ENCODE measurements around the gene ZNF318. TPM values are rescaled to one million over a fixed set of nuclear protein-coding genes. Genes with fewer than 3 reads are reported as not detected.
"Not testable (repeated sequence)": the region's sequence is repeated elsewhere in the genome, so short reads cannot be mapped to it uniquely, and the experiment has no call there.

The ZNF318 gene
- total RNA-seq, 6 experiments from 2014 or later: 11.1 to 13.3 (median 11.8) TPM

DNA sequence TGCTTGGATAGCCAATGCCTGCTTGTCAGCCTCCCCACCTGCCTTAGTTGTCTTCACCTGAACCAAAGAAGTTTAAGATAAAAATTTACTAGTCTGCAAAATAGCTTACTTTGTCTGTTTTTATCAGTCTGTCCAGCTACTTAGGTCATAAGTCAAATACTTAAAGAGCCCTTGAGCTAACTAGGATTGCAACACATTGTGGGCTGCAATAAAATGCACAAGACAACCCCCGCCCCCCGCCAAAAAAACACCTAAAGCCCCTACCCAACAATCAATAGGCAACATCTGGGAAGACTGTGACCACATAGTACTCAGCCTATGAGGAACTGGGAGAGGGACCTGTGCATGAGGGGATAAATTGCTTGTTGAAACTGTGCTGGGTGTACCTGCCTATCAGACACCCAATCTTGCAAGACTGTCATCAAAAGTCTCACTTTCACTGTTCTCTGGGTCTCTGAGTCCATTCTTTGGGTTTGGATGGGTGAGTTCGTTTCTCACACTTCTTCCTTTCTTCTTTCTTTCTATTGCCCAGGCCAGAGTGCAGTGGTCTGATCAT lies 30.6 kb upstream of the ZNF318 start:
- no peak overlapping the region for H3K27ac Mint-ChIP-seq
- no peak for DNase-seq
- no peaks in the 10 kb centered on the region for H3K9me3 Mint-ChIP-seq
- H3K4me3 Mint-ChIP-seq: no peak overlapping the region
- TF ChIP-seq, protein P1, sequence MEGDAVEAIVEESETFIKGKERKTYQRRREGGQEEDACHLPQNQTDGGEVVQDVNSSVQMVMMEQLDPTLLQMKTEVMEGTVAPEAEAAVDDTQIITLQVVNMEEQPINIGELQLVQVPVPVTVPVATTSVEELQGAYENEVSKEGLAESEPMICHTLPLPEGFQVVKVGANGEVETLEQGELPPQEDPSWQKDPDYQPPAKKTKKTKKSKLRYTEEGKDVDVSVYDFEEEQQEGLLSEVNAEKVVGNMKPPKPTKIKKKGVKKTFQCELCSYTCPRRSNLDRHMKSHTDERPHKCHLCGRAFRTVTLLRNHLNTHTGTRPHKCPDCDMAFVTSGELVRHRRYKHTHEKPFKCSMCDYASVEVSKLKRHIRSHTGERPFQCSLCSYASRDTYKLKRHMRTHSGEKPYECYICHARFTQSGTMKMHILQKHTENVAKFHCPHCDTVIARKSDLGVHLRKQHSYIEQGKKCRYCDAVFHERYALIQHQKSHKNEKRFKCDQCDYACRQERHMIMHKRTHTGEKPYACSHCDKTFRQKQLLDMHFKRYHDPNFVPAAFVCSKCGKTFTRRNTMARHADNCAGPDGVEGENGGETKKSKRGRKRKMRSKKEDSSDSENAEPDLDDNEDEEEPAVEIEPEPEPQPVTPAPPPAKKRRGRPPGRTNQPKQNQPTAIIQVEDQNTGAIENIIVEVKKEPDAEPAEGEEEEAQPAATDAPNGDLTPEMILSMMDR (IDR thresholded peaks at IDR 0.05): no peak
- no peaks in the 10 kb centered on the region for H3K36me3 Mint-ChIP-seq (ENCODE audit: low read depth)
- H3K4me1 Mint-ChIP-seq (ENCODE audit: low read depth): peaks cover 3% of the 10 kb centered on the region
- H3K27me3 Mint-ChIP-seq (ENCODE audit: insufficient read depth): peaks cover 25% of the 10 kb centered on the region

DNA sequence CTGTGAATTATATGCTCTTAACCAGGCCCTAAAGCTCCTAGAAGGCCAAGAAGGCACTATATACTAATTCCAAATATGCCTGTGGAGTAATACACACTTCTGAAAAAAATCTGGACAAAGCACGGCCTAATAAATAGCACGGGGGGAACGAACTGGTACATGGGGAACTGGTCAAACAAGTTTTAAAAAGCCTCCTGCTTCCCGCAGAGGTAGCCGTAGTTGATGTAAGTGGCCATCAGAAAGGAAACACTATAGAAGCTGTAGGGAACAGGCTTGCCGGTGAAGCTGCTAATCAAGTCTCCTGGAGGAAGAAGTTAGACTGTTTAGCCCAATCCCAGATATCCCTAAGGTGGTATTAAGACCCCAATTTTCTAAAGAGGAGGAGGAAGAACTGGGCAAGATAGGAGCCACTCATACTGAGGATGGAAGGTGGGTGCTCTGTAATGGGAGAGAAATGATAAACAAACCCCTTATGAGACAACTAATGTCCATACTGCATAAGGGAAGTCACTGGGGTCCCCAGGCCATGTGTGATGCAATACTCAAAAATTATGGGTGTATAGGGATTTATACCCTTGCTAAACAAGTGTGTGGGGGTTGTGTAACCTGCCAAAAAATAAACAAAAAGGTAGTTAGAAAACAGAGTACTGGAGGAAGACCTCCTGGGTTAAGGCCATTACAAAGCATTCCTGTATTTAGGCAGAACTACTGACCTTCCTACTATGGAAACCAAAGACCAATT lies 27.1 kb upstream of the ZNF318 start:
- Mint-ChIP-seq H3K27ac (no peak overlapping the region), H3K27me3 (ENCODE audit: insufficient read depth) (peaks cover 22% of the 10 kb centered on the region), H3K36me3 (ENCODE audit: low read depth) (no peaks in the 10 kb centered on the region), H3K4me1 (ENCODE audit: low read depth) (peaks cover 16% of the 10 kb centered on the region; the same call in 1 of the 2 replicates), H3K4me3 (no peak overlapping the region), H3K9me3 (no peaks in the 10 kb centered on the region)
- TF ChIP-seq, protein P1 (IDR thresholded peaks at IDR 0.05): no peak
- no peak for DNase-seq

DNA sequence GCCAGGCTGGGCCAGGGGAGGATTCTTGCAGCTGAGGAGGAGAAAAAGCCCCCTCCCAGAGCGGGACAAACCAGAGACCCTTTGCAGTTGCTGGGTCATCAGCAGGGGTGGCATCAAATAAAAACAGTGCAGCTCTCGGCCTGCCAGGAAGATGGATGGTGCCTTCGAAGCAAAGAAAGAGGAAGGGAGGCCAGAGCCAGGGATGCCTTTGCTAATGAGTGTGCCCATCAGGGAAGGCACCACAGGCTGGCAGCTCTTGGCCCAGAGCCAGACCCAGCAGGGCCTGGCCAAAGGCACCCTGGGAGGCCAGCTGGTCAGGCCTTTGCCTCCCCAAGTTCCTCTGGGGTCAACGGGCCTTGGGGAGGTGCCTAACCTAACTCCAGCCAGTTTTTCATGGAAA lies 26.3 kb upstream of the ZNF318 start:
- Mint-ChIP-seq H3K4me3 (no peak overlapping the region), H3K27ac (no peak overlapping the region), H3K27me3 (ENCODE audit: insufficient read depth) (peaks cover 20% of the 10 kb centered on the region), H3K9me3 (no peaks in the 10 kb centered on the region), H3K36me3 (ENCODE audit: low read depth) (no peaks in the 10 kb centered on the region), H3K4me1 (ENCODE audit: low read depth) (peaks cover 16% of the 10 kb centered on the region; the same call in 1 of the 2 replicates)
- DNase-seq: no peak
- TF ChIP-seq, protein P1 (IDR thresholded peaks at IDR 0.05): no peak

DNA sequence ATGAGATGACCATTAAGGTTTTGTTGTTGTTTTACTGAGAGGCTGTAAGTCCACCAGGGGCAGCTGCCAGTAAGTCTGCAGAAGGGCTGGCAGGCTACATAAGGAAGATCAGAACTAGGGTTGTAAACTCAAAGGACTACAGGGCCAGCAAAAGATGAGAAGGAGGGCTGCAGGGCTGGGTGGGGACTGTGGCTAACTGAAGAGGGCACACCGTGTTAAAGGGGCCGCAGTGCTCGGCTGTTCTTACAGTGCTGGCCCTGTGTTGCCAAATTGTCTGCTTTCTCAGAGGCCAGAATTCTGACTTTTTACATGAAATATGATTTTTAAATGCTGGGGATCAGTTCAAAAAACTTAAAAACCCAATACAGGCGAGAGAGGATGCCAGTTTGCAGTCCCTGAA lies 25.5 kb upstream of the ZNF318 start:
- H3K4me3 Mint-ChIP-seq: no peak overlapping the region
- H3K27me3 Mint-ChIP-seq (ENCODE audit: insufficient read depth): peaks cover 15% of the 10 kb centered on the region
- peaks cover 16% of the 10 kb centered on the region; the same call in 1 of the 2 replicates for H3K4me1 Mint-ChIP-seq (ENCODE audit: low read depth)
- H3K36me3 Mint-ChIP-seq (ENCODE audit: low read depth): no peaks in the 10 kb centered on the region
- TF ChIP-seq, protein P1 (IDR thresholded peaks at IDR 0.05): no peak
- H3K27ac Mint-ChIP-seq: no peak overlapping the region
- DNase-seq: no peak
- no peaks in the 10 kb centered on the region for H3K9me3 Mint-ChIP-seq

DNA sequence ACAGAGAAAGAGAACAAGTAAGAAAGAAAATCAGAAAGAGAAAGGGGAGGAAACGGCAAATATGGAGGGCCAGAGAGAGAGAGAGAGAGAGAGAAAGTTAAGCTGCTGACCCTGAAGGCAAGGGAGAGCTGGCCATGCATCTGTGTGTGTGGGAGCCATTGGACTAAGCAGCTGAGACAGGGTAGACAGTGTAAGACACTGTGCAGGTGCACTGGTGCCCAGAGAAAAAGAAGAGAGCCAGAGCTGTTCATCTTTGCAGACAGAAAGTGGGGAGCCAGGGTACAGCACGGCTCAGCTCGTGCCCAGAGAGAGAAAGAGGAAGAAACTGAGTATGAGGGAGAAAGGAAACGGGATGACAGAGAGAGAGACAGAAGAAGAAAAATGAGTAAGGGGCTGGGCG lies 24.2 kb upstream of the ZNF318 start:
- H3K4me3 Mint-ChIP-seq: peak overlapping the region; percentile 54; the same call in 1 of the 2 replicates

DNA sequence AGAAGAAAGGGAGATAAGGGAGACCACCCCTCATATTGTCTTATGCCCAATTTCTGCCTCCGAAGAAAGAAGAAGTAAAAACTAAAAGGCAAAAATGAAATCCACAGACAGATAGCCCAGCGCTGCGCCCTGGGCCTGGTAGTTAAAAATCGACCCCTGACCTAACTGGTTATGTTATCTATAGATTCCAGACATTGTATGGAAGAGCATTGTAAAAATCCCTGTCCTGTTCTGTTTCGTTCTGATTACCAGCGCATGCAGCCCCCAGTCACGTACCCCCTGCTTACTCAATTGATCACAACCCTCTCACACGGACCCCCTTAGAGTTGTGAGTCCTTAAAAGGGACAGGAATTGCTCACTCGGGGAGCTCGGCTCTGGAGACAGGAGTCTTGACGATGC lies 23.7 kb upstream of the ZNF318 start:
- H3K4me1 Mint-ChIP-seq (ENCODE audit: low read depth): peaks cover 16% of the 10 kb centered on the region; the same call in 1 of the 2 replicates
- not testable (repeated sequence) for H3K27ac Mint-ChIP-seq; H3K9me3 Mint-ChIP-seq; DNase-seq; H3K36me3 Mint-ChIP-seq (ENCODE audit: low read depth)
- peaks cover 18% of the 10 kb centered on the region for H3K27me3 Mint-ChIP-seq (ENCODE audit: insufficient read depth)
- H3K4me3 Mint-ChIP-seq: peak overlapping the region; percentile 54; the same call in 1 of the 2 replicates

More for the DNA sequence above, 24.2 kb upstream of the ZNF318 start:
- peaks cover 16% of the 10 kb centered on the region; the same call in 1 of the 2 replicates for H3K4me1 Mint-ChIP-seq (ENCODE audit: low read depth)
- H3K27me3 Mint-ChIP-seq (ENCODE audit: insufficient read depth): peaks cover 17% of the 10 kb centered on the region
- DNase-seq: no peak
- H3K9me3 Mint-ChIP-seq: no peaks in the 10 kb centered on the region
- TF ChIP-seq, protein P1 (IDR thresholded peaks at IDR 0.05): no peak
- H3K27ac Mint-ChIP-seq: no peak overlapping the region
- H3K36me3 Mint-ChIP-seq (ENCODE audit: low read depth): no peaks in the 10 kb centered on the region
